Cardiac muscle cell (in vitro differentiated cells and primary cell): ENCODE results near the gene PCDHGA5. TPM values are rescaled to one million over a fixed set of nuclear protein-coding genes. Genes with fewer than 3 reads are reported as not detected.
"Not testable (repeated sequence)": the region's sequence is repeated elsewhere in the genome, so short reads cannot be mapped to it uniquely, and the experiment has no call there.

Source experiments
- DNase-seq, 2 donors: peaks; one replicate each; pipeline versions ENCODE4 v3.0.0 to v3.0.0-alpha.2; 2010 to 2017; ENCODE audit warnings: low read depth in 1 of 2, low spot score in 1 of 2
- H3K27ac ChIP-seq: fragments of 200-600 bp; sonication (generic); 2 replicates; pipeline ENCODE4 v1.5.1; 2016
- H3K27me3 ChIP-seq: fragments of 200-600 bp; sonication (generic); 2 replicates; pipeline ENCODE4 v1.6.0; 2016; ENCODE audit warnings: control low read depth
- H3K36me3 ChIP-seq: fragments of 200-600 bp; sonication (generic); 2 replicates; pipeline ENCODE4 v1.5.1; 2016; ENCODE audit warnings: control low read depth
- H3K4me1 ChIP-seq: fragments of 200-600 bp; sonication (generic); 2 replicates; pipeline ENCODE4 v1.8.1; 2017; ENCODE audit warnings: low read depth, mild to moderate bottlenecking, mixed run types
- H3K4me3 ChIP-seq: fragments of 200-600 bp; sonication (generic); 2 replicates; pipeline ENCODE4 v1.5.1; 2016; ENCODE audit warnings: mild to moderate bottlenecking
- H3K9me3 ChIP-seq: fragments of 200-600 bp; sonication (generic); 2 replicates; pipeline ENCODE4 v1.5.1; 2017; ENCODE audit warnings: low read depth, mild to moderate bottlenecking, control low read depth
- polyA plus RNA-seq: library from polyadenylated mRNA; unstranded; fragments of >200 nt; fragmentation: Nextera tagmentation; extraction: Ambion mirVana; gene quantifications from 2 replicates; pipeline ENCODE4 v1.2.1, GENCODE V29; 2016
- total RNA-seq: library from RNA; depleted of rRNA; stranded (reverse); fragments of >200 nt; gene quantifications from 2 replicates; pipeline ENCODE4 v1.2.3, GENCODE V29; 2016
- TF ChIP-seq, protein P1 (sequence below): IDR thresholded peaks from 2 replicates; pipeline ENCODE4 v1.5.1; 2012; ENCODE audit warnings: low read depth, mild to moderate bottlenecking, low read length

The PCDHGA5 gene
- total and polyA plus RNA-seq, 2 experiments from 2014 or later = 0.09 to 1.2 TPM

DNA sequence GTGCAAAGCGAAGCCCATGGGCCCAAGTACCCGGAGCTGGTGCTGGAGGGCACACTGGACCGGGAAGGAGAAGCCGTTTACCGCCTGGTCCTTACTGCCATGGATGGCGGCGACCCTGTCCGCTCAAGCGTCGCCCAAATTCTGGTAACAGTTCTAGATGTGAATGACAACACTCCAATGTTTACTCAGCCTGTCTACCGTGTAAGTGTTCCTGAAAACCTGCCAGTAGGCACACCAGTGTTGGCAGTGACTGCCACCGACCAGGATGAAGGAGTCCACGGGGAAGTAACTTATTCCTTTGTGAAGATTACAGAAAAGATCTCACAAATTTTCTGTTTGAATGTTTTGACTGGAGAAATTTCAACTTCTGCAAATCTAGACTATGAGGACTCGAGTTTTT lies 10.7 kb downstream of the PCDHGA5 start:
- H3K4me3 ChIP-seq = no peak overlapping the region
- TF ChIP-seq, protein P1, sequence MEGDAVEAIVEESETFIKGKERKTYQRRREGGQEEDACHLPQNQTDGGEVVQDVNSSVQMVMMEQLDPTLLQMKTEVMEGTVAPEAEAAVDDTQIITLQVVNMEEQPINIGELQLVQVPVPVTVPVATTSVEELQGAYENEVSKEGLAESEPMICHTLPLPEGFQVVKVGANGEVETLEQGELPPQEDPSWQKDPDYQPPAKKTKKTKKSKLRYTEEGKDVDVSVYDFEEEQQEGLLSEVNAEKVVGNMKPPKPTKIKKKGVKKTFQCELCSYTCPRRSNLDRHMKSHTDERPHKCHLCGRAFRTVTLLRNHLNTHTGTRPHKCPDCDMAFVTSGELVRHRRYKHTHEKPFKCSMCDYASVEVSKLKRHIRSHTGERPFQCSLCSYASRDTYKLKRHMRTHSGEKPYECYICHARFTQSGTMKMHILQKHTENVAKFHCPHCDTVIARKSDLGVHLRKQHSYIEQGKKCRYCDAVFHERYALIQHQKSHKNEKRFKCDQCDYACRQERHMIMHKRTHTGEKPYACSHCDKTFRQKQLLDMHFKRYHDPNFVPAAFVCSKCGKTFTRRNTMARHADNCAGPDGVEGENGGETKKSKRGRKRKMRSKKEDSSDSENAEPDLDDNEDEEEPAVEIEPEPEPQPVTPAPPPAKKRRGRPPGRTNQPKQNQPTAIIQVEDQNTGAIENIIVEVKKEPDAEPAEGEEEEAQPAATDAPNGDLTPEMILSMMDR = no peak
- no peak for DNase-seq
- H3K4me1 ChIP-seq = no peaks in the 10 kb centered on the region
- no peaks in the 10 kb centered on the region for H3K36me3 ChIP-seq
- no peaks in the 10 kb centered on the region for H3K27me3 ChIP-seq
- H3K9me3 ChIP-seq = no peaks in the 10 kb centered on the region
- no peak overlapping the region for H3K27ac ChIP-seq

DNA sequence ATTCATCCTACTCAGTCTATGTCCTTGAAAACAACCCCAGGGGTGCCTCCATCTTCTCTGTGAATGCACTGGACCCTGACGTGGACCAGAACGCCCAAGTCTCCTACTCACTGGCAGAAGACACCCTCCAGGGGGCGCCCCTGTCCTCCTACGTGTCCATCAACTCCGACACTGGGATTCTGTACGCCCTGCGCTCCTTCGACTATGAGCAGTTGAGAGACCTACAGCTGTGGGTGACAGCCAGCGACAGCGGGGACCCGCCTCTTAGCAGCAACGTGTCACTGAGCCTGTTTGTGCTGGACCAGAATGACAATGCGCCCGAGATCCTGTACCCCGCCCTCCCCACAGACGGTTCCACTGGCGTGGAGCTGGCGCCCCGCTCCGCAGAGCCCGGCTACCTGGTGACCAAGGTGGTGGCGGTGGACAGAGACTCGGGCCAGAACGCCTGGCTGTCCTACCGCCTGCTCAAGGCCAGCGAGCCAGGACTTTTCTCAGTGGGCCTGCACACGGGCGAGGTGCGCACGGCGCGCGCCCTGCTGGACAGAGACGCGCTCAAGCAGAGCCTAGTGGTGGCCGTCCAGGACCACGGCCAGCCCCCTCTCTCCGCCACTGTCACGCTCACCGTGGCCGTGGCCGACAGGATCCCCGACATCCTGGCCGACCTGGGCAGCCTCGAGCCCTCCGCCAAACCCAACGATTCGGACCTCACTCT lies 11.6 kb downstream of the PCDHGA5 start:
- not testable (repeated sequence) for H3K4me1 ChIP-seq, H3K36me3 ChIP-seq, DNase-seq, H3K9me3 ChIP-seq, H3K27ac ChIP-seq, H3K4me3 ChIP-seq, H3K27me3 ChIP-seq

DNA sequence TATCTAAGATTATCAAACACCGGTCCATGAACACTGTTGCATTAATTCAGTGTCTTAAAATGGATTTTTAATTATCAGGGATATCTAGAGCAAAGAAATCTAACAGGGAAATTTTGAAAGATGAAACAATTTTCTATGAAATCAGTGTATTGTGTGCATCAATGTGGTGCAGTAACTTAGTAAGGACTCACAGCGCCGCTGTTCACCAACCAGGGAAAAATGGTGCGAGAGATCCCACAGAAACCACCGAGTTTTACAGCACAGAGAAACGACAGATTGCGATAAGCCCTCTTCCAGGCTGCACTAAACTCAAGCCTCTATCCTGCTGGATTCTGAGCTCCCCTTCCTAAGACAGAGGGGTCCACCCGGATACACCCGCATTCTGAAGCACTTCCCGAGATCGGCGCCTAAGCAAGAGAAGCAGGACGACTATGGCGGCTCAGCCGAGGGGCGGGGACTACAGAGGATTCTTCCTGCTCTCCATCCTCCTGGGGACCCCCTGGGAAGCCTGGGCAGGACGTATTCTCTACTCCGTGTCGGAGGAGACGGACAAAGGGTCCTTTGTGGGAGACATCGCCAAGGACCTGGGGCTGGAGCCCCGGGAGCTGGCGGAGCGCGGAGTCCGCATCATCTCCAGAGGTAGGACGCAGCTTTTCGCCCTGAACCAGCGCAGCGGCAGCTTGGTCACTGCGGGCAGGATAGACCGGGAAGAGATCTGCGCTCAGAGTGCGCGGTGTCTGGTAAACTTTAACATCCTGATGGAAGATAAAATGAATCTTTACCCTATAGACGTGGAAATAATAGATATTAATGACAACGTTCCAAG lies 18.7 kb downstream of the PCDHGA5 start, which contains the start of gene PCDHGA7:
TSS of gene PCDHGA7 (plus strand) at position 274 of the 826 bp plus-strand sequence. CDS start at position 432, 158 bp downstream.
- Histone ChIP-seq H3K4me1 (no peaks in the 10 kb centered on the region), H3K27me3 (no peaks in the 10 kb centered on the region), H3K36me3 (no peaks in the 10 kb centered on the region), H3K9me3 (no peaks in the 10 kb centered on the region), H3K4me3 (no peak within 1 kb of the TSS), H3K27ac (no peak within 1 kb of the TSS)
- TF ChIP-seq, protein P1 = peak; percentile 33
- DNase-seq = peak in 1 of 2 donors; percentile 38

DNA sequence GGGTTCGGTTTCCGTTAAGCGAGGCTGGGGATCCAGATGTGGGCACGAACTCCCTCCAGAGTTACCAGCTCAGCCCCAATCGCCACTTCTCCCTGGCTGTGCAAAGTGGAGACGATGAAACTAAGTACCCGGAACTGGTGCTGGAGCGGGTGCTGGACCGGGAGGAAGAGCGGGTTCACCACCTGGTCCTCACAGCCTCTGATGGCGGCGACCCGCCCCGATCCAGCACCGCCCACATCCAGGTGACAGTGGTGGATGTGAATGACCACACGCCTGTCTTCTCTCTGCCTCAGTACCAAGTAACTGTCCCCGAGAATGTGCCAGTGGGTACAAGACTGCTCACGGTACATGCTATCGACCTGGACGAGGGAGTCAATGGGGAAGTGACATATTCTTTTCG lies 19.4 kb downstream of the PCDHGA5 start:
- DNase-seq = no peak
- H3K9me3 ChIP-seq = no peaks in the 10 kb centered on the region

DNA sequence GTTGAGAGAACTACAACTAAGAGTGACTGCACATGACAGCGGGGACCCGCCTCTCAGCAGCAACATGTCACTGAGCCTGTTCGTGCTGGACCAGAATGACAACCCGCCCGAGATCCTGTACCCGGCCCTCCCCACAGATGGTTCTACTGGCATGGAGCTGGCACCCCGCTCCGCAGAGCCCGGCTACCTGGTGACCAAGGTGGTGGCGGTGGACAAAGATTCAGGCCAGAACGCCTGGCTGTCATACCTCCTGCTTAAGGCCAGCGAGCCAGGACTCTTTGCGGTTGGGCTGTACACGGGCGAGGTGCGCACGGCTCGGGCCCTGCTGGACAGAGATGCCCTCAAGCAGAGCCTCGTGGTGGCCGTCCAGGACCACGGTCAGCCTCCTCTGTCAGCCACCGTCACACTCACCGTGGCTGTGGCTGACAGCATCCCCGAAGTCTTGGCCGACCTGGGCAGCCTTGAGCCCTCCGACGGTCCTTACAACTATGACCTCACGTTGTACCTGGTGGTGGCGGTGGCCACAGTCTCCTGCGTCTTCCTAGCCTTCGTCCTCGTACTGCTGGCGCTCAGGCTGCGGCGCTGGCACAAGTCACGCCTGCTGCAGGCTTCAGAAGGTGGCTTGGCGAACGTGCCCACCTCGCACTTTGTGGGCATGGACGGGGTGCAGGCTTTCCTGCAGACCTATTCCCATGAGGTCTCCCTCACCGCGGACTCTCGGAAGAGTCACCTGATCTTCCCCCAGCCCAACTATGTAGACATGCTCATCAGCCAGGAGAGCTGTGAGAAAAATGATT lies 20.7 kb downstream of the PCDHGA5 start:
- H3K9me3 ChIP-seq = no peaks in the 10 kb centered on the region
- no peaks in the 10 kb centered on the region for H3K27me3 ChIP-seq
- no peak for DNase-seq
- no peak overlapping the region for H3K27ac ChIP-seq
- H3K4me1 ChIP-seq = no peaks in the 10 kb centered on the region
- no peaks in the 10 kb centered on the region for H3K36me3 ChIP-seq
- TF ChIP-seq, protein P1 = no peak
- no peak overlapping the region for H3K4me3 ChIP-seq

More for the DNA sequence above, 19.4 kb downstream of the PCDHGA5 start:
- TF ChIP-seq, protein P1 = no peak
- Histone ChIP-seq H3K27ac (no peak overlapping the region), H3K27me3 (no peaks in the 10 kb centered on the region), H3K4me1 (no peaks in the 10 kb centered on the region), H3K36me3 (no peaks in the 10 kb centered on the region), H3K4me3 (no peak overlapping the region)
